ENCODE results near the gene PEA15. TPM values are rescaled to one million over a fixed set of nuclear protein-coding genes. Genes with fewer than 3 reads are reported as not detected.

Gene PEA15
- total and polyA plus RNA-seq, 2 of the 8 experiments (the other 6 are each of a cell fraction or from before 2014, with no cell fraction given), result 71.3 to 75.1 TPM

DNA sequence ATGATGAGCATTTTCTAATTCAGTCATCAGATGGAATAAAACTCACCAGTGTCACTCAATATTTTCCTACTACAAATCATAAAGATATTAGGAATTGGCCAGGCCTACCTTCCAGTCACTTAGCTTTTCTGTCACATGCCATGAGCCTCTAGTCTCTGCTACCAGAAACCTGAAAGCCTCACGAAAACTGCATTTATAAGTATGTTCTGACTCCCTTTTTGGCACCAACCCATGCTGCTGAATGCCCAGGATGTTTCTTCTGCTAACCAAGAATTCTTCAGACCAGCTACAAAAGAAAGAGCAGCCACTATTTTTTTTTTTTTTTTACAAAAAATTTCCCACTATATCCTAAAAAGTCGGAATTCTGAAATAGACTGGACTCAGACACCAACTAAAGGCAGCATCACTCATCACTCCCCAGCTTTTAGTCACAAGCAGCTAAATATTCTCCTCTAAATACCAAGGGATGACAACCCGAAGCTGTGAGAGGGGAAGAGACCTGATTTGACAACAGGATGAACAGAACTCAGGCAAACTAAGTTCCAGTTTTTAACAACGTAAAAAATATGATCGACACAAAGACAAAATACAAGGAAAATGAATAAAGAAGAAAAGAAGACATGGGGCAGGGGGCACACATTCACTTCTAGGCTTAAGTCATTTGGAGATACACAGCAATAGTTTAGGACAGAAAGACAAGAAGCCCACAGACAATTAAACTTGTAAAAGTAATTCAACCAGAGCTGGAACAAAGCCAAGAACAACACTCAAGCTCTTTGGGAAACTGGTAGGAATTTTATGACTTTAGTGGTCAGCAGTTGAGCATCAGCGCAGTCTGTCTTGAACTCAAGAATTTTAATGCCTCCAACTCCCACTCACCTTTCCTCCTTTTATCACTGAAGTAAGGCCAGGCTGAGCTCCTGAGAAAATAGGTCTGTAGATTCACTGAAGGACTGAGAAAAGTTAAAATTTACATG, 55.5 kb downstream of the PEA15 start (continued):
- TF ChIP-seq EP300 (IDR thresholded peaks at IDR 0.05; ENCODE audit: borderline replicate concordance in 1 of 2, low read depth in 2 of 2, low read length in 2 of 2) (no peak), TAF7 (optimal IDR thresholded peaks at IDR 0.05; ENCODE audit: borderline replicate concordance, low read depth, low read length) (no peak), CHD7 (IDR thresholded peaks at IDR 0.05; ENCODE audit: insufficient replicate concordance, low read length) (no peak), RBBP5 (IDR thresholded peaks at IDR 0.05; ENCODE audit: borderline replicate concordance, low read depth, low read length) (no peak), MAX (IDR thresholded peaks at IDR 0.05) (no peak)
